ENCODE results near the gene LHFPL3.

Gene LHFPL3

GRCh38 chr7:104362756-104363155 lies 34.4 kb downstream of the LHFPL3 start:
- Histone ChIP-seq H3K4me3 (ENCODE audit: low read depth, low read length) (no peak overlapping the region), H3K36me3 (no peaks in the 10 kb centered on the region), H3K4me1 (no peaks in the 10 kb centered on the region), H3K27me3 (peaks cover 40% of the 10 kb centered on the region), H3K9me3 (no peaks in the 10 kb centered on the region)
- no peak for DNase-seq
- no peak for TF ChIP-seq CTCF (IDR thresholded peaks at IDR 0.05; ENCODE audit: low read depth, low read length)

- DNase-seq: no peak
- Histone ChIP-seq H3K9me3 (no peaks in the 10 kb centered on the region), H3K4me1 (no peaks in the 10 kb centered on the region), H3K27me3 (peaks cover 34% of the 10 kb centered on the region), H3K4me3 (ENCODE audit: low read depth, low read length) (no peak overlapping the region), H3K36me3 (no peaks in the 10 kb centered on the region)
- TF ChIP-seq CTCF (IDR thresholded peaks at IDR 0.05; ENCODE audit: low read depth, low read length): no peak
These were observed 35.0 kb downstream of the LHFPL3 start for GRCh38 chr7:104363355-104363754.

- Histone ChIP-seq H3K27me3 (peaks cover 26% of the 10 kb centered on the region), H3K9me3 (no peaks in the 10 kb centered on the region), H3K4me3 (ENCODE audit: low read depth, low read length) (no peak overlapping the region), H3K36me3 (no peaks in the 10 kb centered on the region), H3K4me1 (no peaks in the 10 kb centered on the region)
- DNase-seq: no peak
- TF ChIP-seq CTCF (IDR thresholded peaks at IDR 0.05; ENCODE audit: low read depth, low read length): no peak
These were observed 38.0 kb downstream of the LHFPL3 start for GRCh38 chr7:104366390-104366789.

GRCh38 chr7:104367926-104368325 lies 39.5 kb downstream of the LHFPL3 start:
- no peak for DNase-seq
- no peaks in the 10 kb centered on the region for H3K36me3 ChIP-seq
- H3K9me3 ChIP-seq: no peaks in the 10 kb centered on the region
- H3K27me3 ChIP-seq: peaks cover 38% of the 10 kb centered on the region
- H3K4me1 ChIP-seq: no peaks in the 10 kb centered on the region
- no peak overlapping the region for H3K4me3 ChIP-seq (ENCODE audit: low read depth, low read length)
- TF ChIP-seq CTCF (IDR thresholded peaks at IDR 0.05; ENCODE audit: low read depth, low read length): no peak

GRCh38 chr7:104371216-104371979 lies 43.0 kb downstream of the LHFPL3 start:
- Histone ChIP-seq H3K4me3 (ENCODE audit: low read depth, low read length) (no peak overlapping the region), H3K27me3 (peaks cover 62% of the 10 kb centered on the region), H3K9me3 (no peaks in the 10 kb centered on the region), H3K4me1 (no peaks in the 10 kb centered on the region), H3K36me3 (no peaks in the 10 kb centered on the region)
- no peak for DNase-seq
- no peak for TF ChIP-seq CTCF (IDR thresholded peaks at IDR 0.05; ENCODE audit: low read depth, low read length)

- no peak for DNase-seq
- Histone ChIP-seq H3K9me3 (no peaks in the 10 kb centered on the region), H3K4me1 (no peaks in the 10 kb centered on the region), H3K27me3 (peaks cover 66% of the 10 kb centered on the region), H3K36me3 (no peaks in the 10 kb centered on the region), H3K4me3 (ENCODE audit: low read depth, low read length) (no peak overlapping the region)
- no peak for TF ChIP-seq CTCF (IDR thresholded peaks at IDR 0.05; ENCODE audit: low read depth, low read length)
These were observed 43.6 kb downstream of the LHFPL3 start for GRCh38 chr7:104371980-104372357.

Data from BE2C (cell line).